OCI-LY7 (cell line): Measurements from ENCODE around the gene NDUFS8.

ENCODE experiments used
- CTCF ChIP-seq: fragments of 200-600 bp; sonication (generic); conservative IDR thresholded peaks from 2 replicates; pipeline ENCODE4 v1.5.1; 2014; ENCODE audit warnings: mild to moderate bottlenecking, antibody characterized with exemption, low read length, moderate library complexity, mixed read lengths
- EZH2phosphoT487 ChIP-seq: fragments of 200-600 bp; sonication (generic); IDR thresholded peaks from 2 replicates; pipeline ENCODE4 v1.6.1; 2018; ENCODE audit warnings: low read depth, borderline replicate concordance, mild to moderate bottlenecking, mixed run types, antibody characterized with exemption, low read length, moderate library complexity, mixed read lengths

GRCh38 chr11:68016904-68017817 is 13.3 kb upstream of the NDUFS8 start:
- TF ChIP-seq CTCF (no peak), EZH2phosphoT487 (no peak)
